ENCODE measurements around the gene SOX8. TPM values are rescaled to one million over a fixed set of nuclear protein-coding genes. Genes with fewer than 3 reads are reported as not detected.

The SOX8 gene
- total RNA-seq, 5 donors from 2014 or later (not counting 1 experiment from before 2014, with no cell fraction given) = 4.7 to 5.9 (median 5.1) TPM

Other genes with a start within 250 kb of the SOX8 start
- 10 to 100 TPM; 36.2 to 69.1 (median 58.6) TPM for gene CIAO3, start 240.8 kb upstream of the SOX8 start, total RNA-seq
- gene MSLN, start 221.0 kb upstream of the SOX8 start, total RNA-seq = under 1 TPM in 2 of 5 donors, not detected in 3; 0.55 to 0.60 TPM
- 10 to 100 TPM; 16.0 to 35.3 (median 34.5) TPM for gene RPUSD1, start 193.4 kb upstream of the SOX8 start, total RNA-seq
- 10 to 100 TPM; 29.6 to 73.2 (median 49.5) TPM for gene CHTF18, start 193.2 kb upstream of the SOX8 start, total RNA-seq
- gene GNG13, start 181.0 kb upstream of the SOX8 start, total RNA-seq = not detected
- 10 to 100 TPM; 46.6 to 59.4 (median 51.1) TPM for gene LMF1, start 10.8 kb upstream of the SOX8 start, total RNA-seq
- not detected for gene SSTR5, start 91.0 kb downstream of the SOX8 start, total RNA-seq
- not detected for gene C1QTNF8, start 114.5 kb downstream of the SOX8 start, total RNA-seq
- 1 to 10 TPM; 3.4 to 8.2 (median 4.8) TPM for gene CACNA1H, start 171.3 kb downstream of the SOX8 start, total RNA-seq
- not detected for gene TPSG1, start 243.5 kb downstream of the SOX8 start, total RNA-seq
- 1 to 10 TPM in 1 of 5 donors, under 1 TPM in 3, not detected in 1; 0.32 to 4.3 (median 0.52) TPM for gene TPSB2, start 248.4 kb downstream of the SOX8 start, total RNA-seq

Measured in T-cell (primary cell).